Kidney (tissue), 14 donors: ENCODE results near the gene ITPRIPL2. TPM values are rescaled to one million over a fixed set of nuclear protein-coding genes. Genes with fewer than 3 reads are reported as not detected.

ENCODE experiments used
- DNase-seq, 5 donors: peaks; one replicate each; pipeline ENCODE4 v3.0.0-alpha.2; 2013 to 2020
- FAIRE-seq: peaks from 2 replicates; lab custom pipeline; 2012; peaks lifted over from hg19 to GRCh38; lab: Jason Lieb, UNC
- H3K27ac ChIP-seq, 2 donors: one replicate each; pipeline ENCODE4 v1.7.0; 2013; ENCODE audit warnings: low read depth in 2 of 2, low read length in 2 of 2, inconsistent platforms in 1 of 2
- H3K27me3 ChIP-seq: one replicate; pipeline ENCODE4 v1.7.1; 2013; ENCODE audit warnings: low read length, inconsistent platforms; ENCODE audit not compliant: control insufficient read depth, insufficient read depth
- H3K36me3 ChIP-seq, 3 donors: one replicate each; pipeline versions ENCODE4 v1.7.0 to v1.7.1; 2013; ENCODE audit warnings: low read length in 3 of 3, control low read depth in 1 of 3, inconsistent platforms in 1 of 3; ENCODE audit not compliant: insufficient read depth in 3 of 3, control insufficient read depth in 2 of 3
- H3K4me1 ChIP-seq, 3 donors: one replicate each; pipeline versions ENCODE4 v1.7.0 to v1.7.1; 2013; ENCODE audit warnings: low read length in 3 of 3, inconsistent platforms in 1 of 3, low read depth in 1 of 3; ENCODE audit not compliant: control insufficient read depth in 2 of 3, insufficient read depth in 2 of 3
- H3K4me3 ChIP-seq, 3 donors: one replicate each; pipeline versions ENCODE4 v1.7.0 to v1.8.1; 2013; ENCODE audit warnings: low read length in 3 of 3, control low read depth in 1 of 3, inconsistent platforms in 1 of 3
- H3K9ac ChIP-seq, 3 donors: one replicate each; pipeline versions ENCODE4 v1.7.0 to v1.7.1; 2013; ENCODE audit warnings: low read length in 3 of 3, control low read depth in 1 of 3, inconsistent platforms in 1 of 3
- H3K9me3 ChIP-seq, 3 donors: one replicate each; pipeline versions ENCODE4 v1.7.0 to v1.7.1; 2013; ENCODE audit warnings: low read length in 3 of 3, control low read depth in 1 of 3, inconsistent platforms in 1 of 3; ENCODE audit not compliant: control insufficient read depth in 2 of 3, insufficient read depth in 1 of 3
- CTCF ChIP-seq: IDR thresholded peaks from 3 replicates; pipeline ENCODE4 v1.5.1; 2012; ENCODE audit warnings: mild to moderate bottlenecking, moderate library complexity, borderline replicate concordance; ENCODE audit not compliant: insufficient read depth; ENCODE audit errors: extremely low read depth
- intact Hi-C: fragments of 100-400 bp; cut with DNase I; formaldehyde crosslinking; loops from one replicate; pipeline ENCODE4 v1.11.1; 2022
- polyA plus RNA-seq: library from polyadenylated mRNA; stranded (reverse); fragments of 350-450 nt; fragmentation: Illumina TruSeq; extraction: RNeasy Lipid Tissue Mini Kit (QIAGEN cat#74804); gene quantifications from one replicate; pipeline ENCODE4 v1.2.3, GENCODE V29; 2014; ENCODE audit warnings: low read depth, low replicate concordance; ENCODE audit not compliant: insufficient read depth
- total RNA-seq: library from RNA; stranded (reverse); fragmentation: NEBNext Ultra II Directional; extraction: Animal tissue kit (Norgen Biotek cat#: 25700); gene quantifications from one replicate; pipeline ENCODE4 v1.2.1, GENCODE V29; 2021
- donor health status: control.
- donor health status: control.
- donor health status: control.
- donor health status: control.
- donor health status: control.
- donor health status: DM: yes; HTN: yes; CAD: no.
- donor health status: Normal renal cell carcinoma (clear cell type).

The ITPRIPL2 gene
- total and polyA plus RNA-seq, 2 donors from 2014 or later = 6.7 to 48.1 TPM

GRCh38 chr16:19127674-19128131 lies 13.9 kb downstream of the ITPRIPL2 start:
- Histone ChIP-seq H3K27me3 (no peaks in the 10 kb centered on the region), H3K36me3 (no peaks in the 10 kb centered on the region), H3K4me3 (no peak overlapping the region), H3K27ac (peak overlapping the region in 1 of 2 donors; percentile 28), H3K9ac (no peak overlapping the region), H3K4me1 (peaks cover 0 to 15% (median 4%) of the 10 kb centered on the region in 3 donors), H3K9me3 (peaks cover 0 to 2% (median 0%) of the 10 kb centered on the region in 3 donors)
- intact Hi-C loops = no loop called here
- no peak for DNase-seq
- FAIRE-seq = no peak
- TF ChIP-seq CTCF = no peak

- DNase-seq (no peak), FAIRE-seq (no peak)
- intact Hi-C loops = no loop called here
- peaks cover 0 to 15% (median 4%) of the 10 kb centered on the region in 3 donors for H3K4me1 ChIP-seq
- no peak overlapping the region for H3K9ac ChIP-seq
- H3K27me3 ChIP-seq = no peaks in the 10 kb centered on the region
- H3K27ac ChIP-seq = no peak overlapping the region
- H3K4me3 ChIP-seq = no peak overlapping the region
- peaks cover 0 to 2% (median 0%) of the 10 kb centered on the region in 3 donors for H3K9me3 ChIP-seq
- no peaks in the 10 kb centered on the region for H3K36me3 ChIP-seq
- no peak for TF ChIP-seq CTCF
These were observed 14.9 kb downstream of the ITPRIPL2 start for GRCh38 chr16:19128454-19129200.

- no peak overlapping the region for H3K9ac ChIP-seq
- no peak for DNase-seq
- peaks cover 0 to 15% (median 4%) of the 10 kb centered on the region in 3 donors for H3K4me1 ChIP-seq
- H3K27me3 ChIP-seq = no peaks in the 10 kb centered on the region
- no peak for TF ChIP-seq CTCF
- H3K36me3 ChIP-seq = no peaks in the 10 kb centered on the region
- H3K4me3 ChIP-seq = no peak overlapping the region
- H3K9me3 ChIP-seq = peaks cover 0 to 2% (median 0%) of the 10 kb centered on the region in 3 donors
- peak overlapping the region; percentile 68 to 90 for H3K27ac ChIP-seq
- no peak for FAIRE-seq
- intact Hi-C loops = no loop called here
These were observed 16.6 kb downstream of the ITPRIPL2 start for GRCh38 chr16:19130385-19130784.
